ENCODE results near the gene ANKRD36. TPM values are rescaled to one million over a fixed set of nuclear protein-coding genes. Genes with fewer than 3 reads are reported as not detected.
"Not testable (repeated sequence)": the region's sequence is repeated elsewhere in the genome, so short reads cannot be mapped to it uniquely, and the experiment has no call there.

ANKRD36 gene
- total RNA-seq, 1 donor from 2014 or later, result 73.3 TPM

- DNase-seq, result not testable (repeated sequence)
These were observed 916 bp downstream of the ANKRD36 start for GRCh38 chr2:97113882-97114255.

GRCh38 chr2:97129090-97129489 is 16.1 kb downstream of the ANKRD36 start:
- DNase-seq, result not testable (repeated sequence)

- not testable (repeated sequence) for DNase-seq
These were observed 31.1 kb downstream of the ANKRD36 start for GRCh38 chr2:97144016-97144415.

GRCh38 chr2:97166548-97166947 is 53.6 kb downstream of the ANKRD36 start:
- DNase-seq, result not testable (repeated sequence)

GRCh38 chr2:97167938-97168337 is 55.0 kb downstream of the ANKRD36 start:
- DNase-seq, result not testable (repeated sequence)

GRCh38 chr2:97168583-97168982 is 55.6 kb downstream of the ANKRD36 start:
- DNase-seq, result not testable (repeated sequence)

- DNase-seq, result not testable (repeated sequence)
These were observed 67.4 kb downstream of the ANKRD36 start for GRCh38 chr2:97180391-97180790.

- DNase-seq, result not testable (repeated sequence)
These were observed 82.4 kb downstream of the ANKRD36 start for GRCh38 chr2:97195349-97195748.

- DNase-seq, result not testable (repeated sequence)
These were observed 84.3 kb downstream of the ANKRD36 start for GRCh38 chr2:97197251-97197650.

- not testable (repeated sequence) for DNase-seq
These were observed 87.9 kb downstream of the ANKRD36 start for GRCh38 chr2:97200887-97201286.

- not testable (repeated sequence) for DNase-seq
These were observed 89.8 kb downstream of the ANKRD36 start for GRCh38 chr2:97202643-97203250.

GRCh38 chr2:97210325-97210724 is 97.4 kb downstream of the ANKRD36 start:
- DNase-seq, result no peak

- DNase-seq, result not testable (repeated sequence)
These were observed 102.1 kb downstream of the ANKRD36 start for GRCh38 chr2:97215025-97215424.

GRCh38 chr2:97230848-97231585 is 118.1 kb downstream of the ANKRD36 start:
- not testable (repeated sequence) for DNase-seq

- DNase-seq, result not testable (repeated sequence)
These were observed 120.0 kb downstream of the ANKRD36 start for GRCh38 chr2:97232981-97233380.

- DNase-seq, result not testable (repeated sequence)
These were observed 120.8 kb downstream of the ANKRD36 start for GRCh38 chr2:97233660-97234295.

GRCh38 chr2:97261192-97261591 is 148.2 kb downstream of the ANKRD36 start:
- not testable (repeated sequence) for DNase-seq

- DNase-seq, result not testable (repeated sequence)
These were observed 153.5 kb downstream of the ANKRD36 start for GRCh38 chr2:97266449-97266848.

GRCh38 chr2:97267411-97268074 is 154.6 kb downstream of the ANKRD36 start:
- no peak for DNase-seq

GRCh38 chr2:97268075-97268591 is 155.2 kb downstream of the ANKRD36 start:
- DNase-seq, result not testable (repeated sequence)

- not testable (repeated sequence) for DNase-seq
These were observed 163.4 kb downstream of the ANKRD36 start for GRCh38 chr2:97276232-97276798.

- not testable (repeated sequence) for DNase-seq
These were observed 172.2 kb downstream of the ANKRD36 start for GRCh38 chr2:97285187-97285586.
